GM21515 (cell line): ENCODE results near the gene FOXN3.

Experiments
- ATAC-seq: cut with Tn5 transposase; IDR thresholded peaks from one replicate; pipeline ENCODE4 v1.9.1; 2021; ENCODE audit not compliant: unreplicated experiment

Gene FOXN3

DNA sequence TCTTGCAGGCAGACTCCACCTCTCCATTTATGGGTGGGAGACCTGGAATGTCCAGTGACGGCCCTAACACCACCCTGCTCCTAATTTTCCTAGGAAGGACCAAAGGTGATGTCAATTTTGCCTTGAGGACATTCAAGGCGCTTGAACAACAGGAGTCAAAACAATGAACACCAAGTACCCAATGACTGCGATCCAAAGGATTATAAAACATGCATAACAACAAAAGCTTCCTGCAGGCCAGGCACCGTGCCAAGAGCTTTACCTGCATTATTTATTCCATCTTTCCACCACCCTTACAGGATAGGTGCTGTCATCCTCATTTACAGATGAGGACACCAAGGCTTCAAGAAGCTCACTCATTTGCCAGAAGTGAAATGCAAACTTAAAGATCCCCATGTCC, 15.2 kb upstream of the FOXN3 start:
- no peak for ATAC-seq

DNA sequence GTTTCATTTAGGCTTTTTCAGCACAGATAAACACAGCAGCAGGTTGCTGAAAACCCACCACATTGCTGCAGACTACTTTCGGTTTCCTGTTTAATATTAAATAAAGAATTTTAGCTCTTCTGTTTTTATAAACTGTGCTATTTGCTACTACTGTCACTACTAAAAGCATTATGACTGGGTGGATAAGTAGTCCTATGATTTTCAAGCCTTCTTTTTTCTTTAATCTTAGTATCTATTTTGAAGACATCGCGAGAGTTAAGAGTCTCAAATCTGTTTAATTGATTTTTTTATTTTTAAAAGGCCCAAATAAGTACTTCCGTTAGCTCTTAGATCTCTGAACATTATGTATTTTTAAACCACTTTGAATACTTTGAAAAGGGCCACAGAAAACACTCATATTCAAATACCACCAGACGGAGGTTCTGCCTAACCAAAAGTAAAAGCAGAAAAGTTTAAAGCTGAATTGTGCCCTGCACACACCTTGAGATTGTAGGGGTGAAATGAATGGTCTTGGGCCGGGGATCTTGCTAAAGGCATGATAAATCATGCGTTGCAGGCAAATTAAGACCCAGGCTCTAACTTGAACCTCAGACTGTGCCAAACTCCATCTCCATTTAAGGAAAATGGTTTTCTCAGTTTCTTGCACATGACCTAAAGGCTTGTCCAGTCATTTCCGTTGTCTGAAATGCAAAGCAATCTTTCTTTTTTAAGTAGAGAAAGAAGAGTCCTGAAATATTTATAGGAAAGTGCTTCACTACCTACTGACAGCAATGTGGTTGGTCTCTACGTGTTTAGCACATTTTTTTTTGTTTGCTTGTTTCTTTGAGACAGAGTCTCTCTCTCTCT, 13.6 kb upstream of the FOXN3 start:
- ATAC-seq = peak; percentile 86

DNA sequence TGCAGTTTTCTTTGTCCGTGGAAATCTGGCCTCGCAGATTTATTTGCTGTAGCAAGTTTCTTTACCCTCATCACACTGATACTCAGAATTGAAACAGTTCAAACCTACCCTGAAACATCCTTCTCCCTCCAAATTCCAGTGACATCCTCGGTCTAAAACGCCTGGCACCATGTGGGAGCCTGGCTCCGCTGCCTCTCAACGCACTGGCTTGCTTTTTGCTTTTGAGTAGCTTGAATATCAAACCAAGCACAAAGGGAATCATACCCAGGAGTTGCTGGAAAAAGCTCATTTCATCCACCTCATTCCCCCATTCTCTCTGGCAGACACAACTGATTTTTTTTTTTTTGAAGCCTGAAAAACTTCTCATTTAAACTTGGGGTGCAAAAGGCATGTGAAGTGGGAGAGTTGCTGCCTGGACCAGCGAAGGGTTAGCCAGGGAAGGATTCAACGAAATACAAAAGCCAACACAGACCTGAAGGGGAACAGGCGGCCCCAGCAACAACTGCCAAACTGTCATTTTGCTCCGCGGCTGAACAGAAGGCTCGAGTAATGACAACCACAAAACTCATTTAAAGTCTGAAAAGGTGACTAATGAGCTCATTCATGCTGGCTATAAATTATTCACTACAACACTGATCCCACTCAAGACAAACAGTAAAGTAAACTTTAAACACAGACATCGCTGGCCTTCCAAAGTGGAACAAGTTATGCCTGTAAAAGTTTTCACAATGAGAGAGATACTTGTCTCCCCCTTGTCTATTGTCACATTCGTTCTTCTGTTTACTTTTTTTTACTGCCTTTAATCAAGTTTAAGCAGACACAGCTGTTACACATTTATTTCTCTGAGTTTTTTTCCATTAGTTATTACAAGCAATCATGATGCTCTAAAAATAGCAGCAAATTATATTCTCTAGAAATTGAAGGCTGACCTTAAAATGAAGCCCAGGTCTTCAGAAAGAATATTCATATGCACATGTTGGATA, 12.5 kb upstream of the FOXN3 start:
- no peak for ATAC-seq

DNA sequence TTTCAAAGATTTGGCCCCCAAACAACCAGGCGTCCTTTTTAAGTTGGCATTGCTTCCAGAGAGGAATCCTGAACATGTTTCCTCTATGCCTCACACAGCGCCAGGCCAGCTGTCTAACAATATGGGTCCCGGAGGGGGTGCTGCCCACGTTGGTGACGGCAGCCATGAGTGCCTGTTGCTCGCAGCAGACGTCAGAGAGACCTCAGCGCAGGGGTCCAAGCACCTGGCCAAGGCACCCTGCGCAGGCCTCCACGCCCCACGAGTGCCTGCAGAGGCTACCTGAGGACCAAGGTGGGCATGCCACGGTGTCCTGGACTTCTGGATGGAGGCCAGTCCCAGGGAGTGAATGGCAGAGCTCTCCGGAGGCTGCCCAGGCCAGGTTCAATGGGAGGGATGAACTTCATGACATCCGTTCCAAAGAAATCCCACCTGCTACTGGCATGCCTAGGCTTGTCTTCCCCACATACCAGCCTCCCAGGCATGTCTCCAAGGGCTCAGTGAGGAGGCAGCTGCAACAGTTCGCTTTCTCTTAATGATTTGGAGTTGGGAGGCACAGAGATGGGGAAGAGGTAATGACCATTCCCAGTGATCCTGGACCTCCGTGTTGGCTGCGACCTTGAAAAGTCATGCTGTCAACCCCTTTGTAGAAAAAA, 11.6 kb upstream of the FOXN3 start:
- no peak for ATAC-seq

DNA sequence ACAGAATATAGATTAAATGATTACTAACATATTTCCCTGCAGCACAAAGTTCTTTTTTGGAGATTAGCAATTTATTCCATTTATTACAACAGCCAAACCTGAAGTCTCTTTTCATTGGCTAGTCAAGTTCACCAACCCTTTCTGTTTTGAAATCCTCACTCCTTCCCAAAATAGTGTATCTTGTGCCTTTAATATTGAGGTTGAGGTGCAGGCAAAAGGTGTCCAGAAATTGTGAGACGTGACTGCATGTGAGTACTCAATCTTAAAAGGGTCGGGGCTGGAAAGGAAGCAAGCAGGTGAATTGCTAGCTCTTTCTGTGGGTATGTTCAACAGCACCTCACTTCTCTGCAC, 11.1 kb upstream of the FOXN3 start:
- ATAC-seq = no peak

DNA sequence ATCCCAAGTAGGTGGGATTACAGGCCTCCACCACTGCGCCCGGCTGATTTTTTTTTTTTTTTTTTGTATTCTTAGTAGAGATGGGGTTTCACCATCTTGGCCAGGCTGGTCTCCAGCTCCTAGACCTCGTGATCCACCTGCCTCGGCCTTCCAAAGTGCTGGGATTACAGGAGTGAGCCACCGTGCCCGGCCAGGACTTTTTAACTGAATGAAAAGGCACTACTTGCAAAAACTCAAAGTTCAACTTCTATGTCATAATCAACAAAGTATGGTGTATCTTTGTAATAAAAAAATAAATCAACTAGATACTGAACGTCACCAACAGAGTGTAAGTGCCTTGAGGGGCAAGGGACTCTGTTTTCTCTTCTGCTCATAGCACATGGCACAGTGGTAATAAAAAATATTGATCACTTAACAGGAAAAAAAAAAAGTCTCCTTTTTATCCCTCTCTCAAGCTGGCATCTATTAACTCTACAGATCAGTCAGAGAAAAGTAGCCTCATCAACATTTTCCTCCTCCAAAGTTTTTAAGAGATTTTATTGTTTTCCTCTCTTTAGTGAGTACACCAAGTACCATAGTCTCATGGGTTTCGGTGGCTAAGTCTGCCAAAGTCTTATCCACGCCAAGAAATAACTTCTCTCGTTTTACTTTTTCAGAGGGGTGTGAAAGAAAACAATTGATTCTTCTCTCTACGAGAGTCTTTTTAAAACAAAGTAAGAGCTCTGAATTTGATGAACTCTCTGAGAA, 10.6 kb upstream of the FOXN3 start:
- no peak for ATAC-seq

DNA sequence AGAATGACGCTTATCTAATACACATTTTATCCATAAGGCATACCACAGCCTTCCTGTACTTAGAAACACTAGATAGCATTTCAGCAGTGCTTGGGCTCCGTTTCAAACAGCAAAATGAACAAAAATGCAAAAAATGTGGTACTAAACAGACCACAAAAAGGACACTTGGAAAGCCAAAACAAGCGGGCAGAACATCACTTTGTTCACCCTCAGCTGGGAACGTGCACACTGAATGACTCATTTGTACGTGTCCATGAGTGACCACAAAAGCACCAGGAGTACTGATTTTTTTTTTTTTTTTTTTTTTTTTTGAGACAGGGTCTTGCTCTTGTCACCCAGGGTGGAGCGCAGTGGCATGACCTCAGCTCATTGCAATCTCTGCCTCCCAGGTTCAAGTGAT, 8.9 kb upstream of the FOXN3 start:
- ATAC-seq = no peak

DNA sequence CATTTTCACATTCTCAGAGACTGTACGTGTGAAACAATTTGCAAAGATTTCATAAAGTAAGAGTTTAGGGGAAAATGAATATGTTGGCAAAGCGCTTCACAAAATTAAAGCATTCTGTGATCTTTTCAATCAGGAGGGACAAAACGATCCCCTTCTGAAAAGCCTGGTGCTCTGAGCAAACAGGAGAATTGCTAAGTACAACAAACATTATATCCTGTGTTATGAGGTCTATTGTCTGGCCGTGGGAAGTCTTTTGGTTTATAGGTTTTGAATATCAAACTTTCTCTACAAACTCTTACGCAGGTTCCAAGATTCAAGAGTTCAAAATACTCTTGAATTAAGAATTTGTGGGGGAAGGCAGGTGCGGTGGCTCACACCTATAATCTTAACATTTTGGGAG, 7.2 kb upstream of the FOXN3 start:
- no peak for ATAC-seq

DNA sequence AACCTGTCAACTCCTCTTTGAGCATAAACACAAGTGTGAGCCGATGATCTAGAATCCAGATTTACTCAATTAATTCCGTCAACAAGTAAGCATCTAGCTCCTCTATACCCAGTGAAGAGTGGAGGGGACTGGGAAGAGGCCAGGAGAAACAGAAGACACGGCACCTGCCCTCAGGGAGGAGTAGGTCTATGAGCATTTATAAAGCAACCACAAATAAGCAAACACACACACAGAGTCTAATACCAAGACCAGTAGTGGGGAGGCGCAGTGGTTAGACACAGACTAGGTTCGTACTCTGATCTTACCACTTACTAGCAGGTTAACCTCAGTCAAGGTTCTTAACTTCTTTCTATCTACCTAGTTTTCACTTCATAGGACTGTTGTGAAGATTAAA, 5.9 kb upstream of the FOXN3 start:
- no peak for ATAC-seq

DNA sequence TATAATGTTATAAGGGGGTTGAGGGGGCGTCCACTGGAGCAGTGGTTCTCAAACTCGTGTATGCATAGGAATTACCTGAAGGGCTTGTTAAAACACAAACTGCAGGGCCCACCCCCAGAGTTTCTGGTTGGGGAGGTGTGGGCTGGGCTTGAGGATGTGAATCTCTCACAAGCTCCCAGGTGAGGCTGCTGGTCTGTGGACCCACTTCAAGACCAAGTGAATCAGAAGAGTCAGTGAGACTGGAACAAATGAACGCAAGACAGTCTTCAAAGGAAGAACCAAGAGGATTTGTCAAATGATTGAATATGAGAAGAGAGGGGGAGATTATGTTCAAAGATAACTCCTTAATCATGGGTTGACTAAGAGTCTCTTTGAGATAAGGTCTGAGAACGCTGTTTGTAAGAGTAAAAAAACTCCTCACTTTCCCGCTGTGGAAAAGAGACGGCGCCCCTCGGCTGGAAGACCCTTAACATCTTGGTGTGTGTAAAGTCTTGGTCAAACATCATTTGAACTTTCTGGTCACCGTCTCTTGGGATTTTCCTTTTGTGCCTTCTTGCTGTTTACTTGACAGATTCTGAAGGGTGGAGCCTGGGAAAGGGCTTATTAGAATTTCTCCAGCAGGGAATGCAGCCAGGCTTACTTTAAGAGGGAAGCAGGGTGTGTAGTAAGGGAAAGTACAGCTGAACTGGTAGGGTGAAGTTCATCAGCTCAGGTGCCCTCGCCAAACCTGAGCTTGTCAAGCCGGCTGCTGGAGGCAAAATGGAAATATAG, 5.3 kb upstream of the FOXN3 start:
- no peak for ATAC-seq

DNA sequence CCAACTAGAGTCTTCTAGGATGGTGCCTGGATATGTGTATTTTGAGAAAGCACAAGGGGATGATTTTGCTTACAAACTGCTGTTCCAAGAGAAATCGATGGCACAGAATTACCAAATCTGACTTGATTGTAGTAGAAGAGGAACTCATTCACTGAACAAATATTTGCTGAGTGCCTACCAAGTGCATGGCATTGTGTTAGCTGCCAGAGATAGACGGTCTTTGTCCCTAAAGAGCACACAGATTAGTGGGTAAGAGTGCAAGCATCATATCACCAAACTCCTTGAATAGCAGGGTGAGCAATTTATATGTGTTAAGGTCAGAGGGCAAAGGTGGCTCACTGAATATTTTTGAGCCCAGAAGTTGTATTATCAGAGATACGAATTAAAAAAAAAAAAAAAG, 3.5 kb upstream of the FOXN3 start:
- no peak for ATAC-seq

DNA sequence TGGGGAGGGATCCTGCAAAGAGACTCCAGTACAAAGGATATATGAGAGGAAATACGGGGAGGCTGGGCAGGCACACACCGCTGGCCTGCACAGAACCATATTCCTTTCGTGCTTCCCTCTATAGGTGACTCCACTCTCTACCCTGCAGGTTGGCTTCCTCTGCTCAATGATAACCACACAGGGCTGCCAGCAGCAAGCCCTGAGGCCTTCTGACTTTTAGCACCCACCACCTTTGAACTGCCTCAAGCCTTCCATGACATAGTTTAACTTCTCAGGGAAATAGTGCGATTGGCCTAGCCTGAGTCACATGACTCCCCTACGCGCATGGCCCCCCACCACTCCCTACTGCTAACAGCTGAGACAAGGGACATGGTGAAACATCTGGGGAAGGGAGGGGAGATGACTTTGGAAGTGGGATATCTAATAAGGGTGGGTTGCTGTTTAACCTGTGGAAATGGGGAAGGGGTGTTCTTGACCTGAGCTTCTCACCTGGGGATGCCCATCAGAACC, 3.0 kb upstream of the FOXN3 start:
- no peak for ATAC-seq

DNA sequence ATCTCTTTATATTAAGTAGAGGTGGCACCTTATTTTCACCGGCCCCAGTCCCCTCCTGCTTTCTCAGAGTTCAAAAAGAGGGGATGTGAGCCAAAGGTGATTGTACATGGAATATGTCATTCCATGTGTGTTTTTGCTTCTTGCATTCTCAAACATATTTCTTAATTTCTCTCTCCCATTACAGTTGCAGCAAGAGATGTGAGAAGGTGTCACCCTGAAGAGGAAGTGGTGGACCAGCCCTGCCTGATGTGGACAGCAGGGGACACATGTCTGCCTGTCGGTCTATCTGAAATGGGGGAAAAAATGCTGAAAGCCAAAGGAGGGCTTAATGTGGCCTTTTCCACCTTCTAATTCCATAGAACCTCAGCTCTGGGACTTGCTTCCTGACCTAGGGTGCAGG, 1.9 kb upstream of the FOXN3 start:
- ATAC-seq = no peak

DNA sequence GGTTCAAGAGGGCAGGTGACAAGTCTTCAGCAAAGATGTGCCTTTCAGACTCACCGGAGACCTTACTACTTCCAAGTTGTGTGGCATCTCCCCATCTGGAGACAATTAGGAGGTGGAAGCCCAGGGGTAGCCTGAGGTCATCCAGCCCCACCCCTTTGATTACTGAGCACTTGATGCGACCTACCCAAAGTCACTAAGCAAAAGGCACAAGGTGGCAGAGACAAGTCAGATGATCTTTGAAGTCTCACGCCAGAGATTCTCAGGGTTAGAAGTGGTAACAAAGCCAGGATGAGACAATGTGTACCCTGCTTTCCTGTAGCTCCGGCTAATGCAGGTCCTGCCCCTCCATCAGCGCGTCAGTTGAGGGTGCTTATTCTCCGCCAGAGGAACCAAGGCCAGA, 1.4 kb upstream of the FOXN3 start:
- no peak for ATAC-seq

DNA sequence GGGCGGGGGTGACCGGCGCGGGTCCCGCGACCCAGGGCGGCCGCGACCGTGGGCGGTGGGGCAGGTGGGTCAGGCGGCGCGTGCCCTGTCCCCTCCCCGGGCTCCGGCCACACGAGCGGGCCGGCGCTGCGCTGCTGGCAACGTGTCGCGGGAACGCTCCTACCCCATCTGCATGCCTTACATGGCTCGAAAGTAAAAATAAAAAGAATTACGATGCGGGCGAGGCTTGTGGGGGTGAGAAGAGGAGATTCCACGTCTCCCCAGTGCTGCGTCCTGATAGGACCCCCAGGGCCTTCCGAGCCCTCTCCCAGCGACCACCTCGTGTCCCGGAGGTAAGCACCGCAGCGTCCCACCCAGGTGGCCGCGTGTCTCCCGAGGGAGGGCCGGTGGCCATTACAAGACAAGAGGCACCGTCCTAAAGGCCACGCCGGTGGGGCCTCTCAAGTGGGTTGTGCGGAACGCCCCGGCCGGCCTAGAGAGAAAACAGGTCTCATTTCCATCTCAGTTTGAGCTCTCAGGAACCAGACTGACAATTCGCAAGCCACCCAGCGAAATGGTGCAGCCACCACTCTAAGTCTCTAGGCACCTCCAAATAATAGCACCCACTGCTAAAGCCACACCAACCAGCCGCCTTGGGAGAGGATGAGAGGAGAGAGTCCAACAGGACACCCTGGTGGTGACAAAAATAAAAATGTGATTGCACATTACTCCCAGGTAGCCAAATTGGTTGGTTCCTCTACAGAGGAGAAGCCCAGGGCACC, 612 bp upstream of the FOXN3 start:
- ATAC-seq = peak; percentile 50

DNA sequence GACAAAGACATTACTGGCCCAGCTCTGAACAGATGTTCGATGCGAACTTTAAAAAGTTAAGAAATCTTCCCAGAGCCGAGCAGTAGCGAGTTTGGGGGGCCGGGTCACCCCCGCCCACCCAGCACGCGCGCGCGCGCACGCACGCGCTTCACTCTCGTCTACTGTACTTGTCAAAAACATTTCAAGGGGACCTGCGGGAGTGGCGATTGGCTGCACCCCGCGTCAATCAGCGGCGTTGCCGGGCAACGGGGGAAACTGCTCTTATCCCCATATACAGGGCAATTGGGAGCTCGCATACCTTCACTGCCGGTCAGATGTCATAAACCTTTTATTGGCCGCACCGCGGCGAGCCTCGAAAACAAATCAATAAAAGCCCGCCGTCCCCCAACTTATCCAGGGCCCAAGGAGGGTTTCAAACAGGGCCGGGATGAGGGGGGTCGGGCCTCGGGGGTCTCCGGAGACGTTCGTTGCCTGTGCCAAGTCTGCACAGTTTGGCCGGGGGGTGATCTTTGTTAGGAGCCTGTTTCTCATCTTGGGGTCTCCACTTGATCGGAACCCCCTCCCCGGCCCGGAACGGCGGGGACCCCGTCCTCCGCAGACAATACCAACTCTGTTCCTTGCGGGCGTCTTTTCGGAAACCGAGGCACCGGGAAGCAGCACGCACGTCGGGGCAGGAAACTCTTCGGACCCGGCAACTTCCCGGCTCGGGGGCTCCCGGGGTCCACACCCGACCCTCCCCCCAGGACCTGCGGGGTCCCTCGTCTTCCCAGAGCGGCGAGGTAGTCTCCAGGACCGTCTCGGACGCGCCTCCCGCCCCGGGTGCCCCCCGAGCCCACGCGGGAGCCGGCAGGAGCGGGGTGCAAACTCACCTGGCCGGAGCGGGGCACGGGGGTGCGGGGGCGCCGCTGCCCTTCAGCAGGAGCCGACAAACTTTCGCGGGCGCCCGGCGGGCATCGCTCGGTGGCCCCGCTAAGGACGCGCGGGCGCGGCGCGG, 734 bp downstream of the FOXN3 start:
- ATAC-seq = peak; percentile 89

DNA sequence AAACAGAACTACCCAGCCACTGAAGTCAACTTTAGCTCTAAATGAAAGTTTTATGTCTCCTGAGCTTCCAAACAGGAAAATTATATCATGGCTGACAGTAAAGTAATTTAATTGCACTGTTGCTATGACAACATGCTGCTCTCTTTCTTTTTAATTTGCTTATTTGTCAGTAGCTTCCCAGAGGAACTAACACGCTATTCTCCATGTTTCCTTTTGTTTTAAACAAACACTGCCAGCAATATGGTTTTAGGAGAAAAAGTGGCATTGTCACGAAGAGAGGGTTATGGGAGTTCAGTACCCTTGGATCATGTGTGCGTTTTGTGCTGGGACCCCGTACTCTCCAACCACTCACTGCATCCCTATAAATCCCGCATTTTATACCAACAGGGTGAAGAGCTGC, 1.9 kb downstream of the FOXN3 start:
- no peak for ATAC-seq

DNA sequence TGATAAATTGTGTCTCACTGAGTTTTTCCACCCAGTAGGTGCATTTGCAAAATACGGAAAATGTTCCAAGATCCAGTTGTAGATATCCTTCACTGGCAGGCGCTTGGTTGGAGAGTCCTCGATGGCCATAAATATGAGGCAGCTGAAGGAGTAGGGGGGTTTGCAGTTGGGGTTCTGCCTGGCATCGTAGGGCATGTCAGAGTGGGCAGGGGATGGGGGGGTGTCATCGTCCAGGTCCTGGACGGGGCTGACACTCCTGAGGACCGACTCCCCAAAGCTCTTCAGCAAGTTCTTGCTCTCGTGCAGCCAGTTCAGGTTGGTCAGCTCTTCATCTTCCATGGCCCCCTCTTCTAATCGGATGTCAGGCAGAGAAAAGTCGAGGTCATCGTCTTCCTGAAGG, 5.1 kb downstream of the FOXN3 start:
- no peak for ATAC-seq
